Gastrocnemius medialis (tissue), 4 donors: ENCODE results near the gene OSBP2.

ENCODE experiments used
- CTCF ChIP-seq, 5 experiments: fragments of 450-650 bp in 3 of 5; fragments of 200-600 bp in 2 of 5; sonication (generic) in 2 of 5; IDR thresholded peaks in 4 of 5; conservative IDR thresholded peaks in 1 of 5; 1 replicate in 4 of 5; 2 replicates in 1 of 5; pipeline ENCODE4 v1.5.1; 2016 to 2019; ENCODE audit warnings: antibody characterized with exemption in 5 of 5, mild to moderate bottlenecking in 3 of 5, moderate library complexity in 3 of 5
- POLR2A ChIP-seq, 2 donors: fragments of 450-650 bp; IDR thresholded peaks; one replicate each; pipeline ENCODE4 v1.6.1; 2017; ENCODE audit warnings: antibody characterized with exemption in 2 of 2, mild to moderate bottlenecking in 2 of 2, moderate library complexity in 2 of 2

- TF ChIP-seq CTCF (IDR thresholded peaks at IDR 0.05 in 4 of 5, conservative IDR thresholded peaks at IDR 0.05 in 1 of 5) (no peak), POLR2A (IDR thresholded peaks at IDR 0.05) (no peak)
Measured at GRCh38 chr22:30721741-30722140, 27.1 kb downstream of the OSBP2 start.
